ENCODE results near the gene TK2. TPM values are rescaled to one million over a fixed set of nuclear protein-coding genes. Genes with fewer than 3 reads are reported as not detected.
A peak's percentile ranks its signal among the peaks of the same experiment; 100 is the strongest.

Gene TK2
- total RNA-seq, 3 donors from 2014 or later: 14.4 to 29.4 (median 17.8) TPM

DNA sequence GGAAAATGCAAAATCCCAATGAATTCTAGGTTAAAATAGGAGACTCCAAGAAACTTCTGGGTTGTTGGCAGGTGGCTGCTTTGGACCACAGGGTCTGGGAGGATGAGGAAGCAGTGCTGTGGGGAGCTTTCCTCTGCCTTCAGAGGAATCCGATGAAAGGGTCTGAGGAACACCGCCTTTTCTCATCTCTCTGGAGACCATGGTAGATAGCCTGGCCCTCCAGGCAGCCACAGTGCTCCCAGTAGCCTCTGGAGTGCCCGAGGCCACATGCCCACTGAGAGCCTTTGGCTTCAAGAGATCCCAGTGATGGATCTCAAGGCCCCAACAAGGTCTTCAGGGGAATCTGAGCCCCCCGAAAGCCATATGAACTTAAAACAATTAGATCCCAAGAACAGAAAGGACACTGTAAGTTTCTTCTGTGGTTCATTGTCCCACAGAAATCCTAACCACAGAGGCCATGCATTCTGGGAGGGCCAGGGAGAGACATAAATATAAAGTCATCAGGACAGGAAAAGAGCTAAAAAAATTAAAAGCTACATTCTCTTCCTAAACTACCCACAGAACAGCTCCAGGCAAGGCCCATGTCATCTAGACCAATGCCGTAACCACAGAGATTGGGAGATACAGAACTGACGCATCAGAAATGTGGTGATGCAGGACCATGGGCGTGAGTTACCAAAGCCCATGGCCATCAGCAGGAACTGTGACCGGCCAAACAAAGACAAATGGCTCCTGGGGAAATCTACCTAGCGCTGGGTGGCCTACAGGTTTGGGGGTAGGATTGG is 24.3 kb downstream of the TK2 start:
- DNase-seq (no peak), ATAC-seq (no peak)
- H3K4me3 ChIP-seq: no peak overlapping the region
- no peaks in the 10 kb centered on the region for H3K4me1 ChIP-seq (ENCODE audit: low read depth)
- TF ChIP-seq, protein P1, sequence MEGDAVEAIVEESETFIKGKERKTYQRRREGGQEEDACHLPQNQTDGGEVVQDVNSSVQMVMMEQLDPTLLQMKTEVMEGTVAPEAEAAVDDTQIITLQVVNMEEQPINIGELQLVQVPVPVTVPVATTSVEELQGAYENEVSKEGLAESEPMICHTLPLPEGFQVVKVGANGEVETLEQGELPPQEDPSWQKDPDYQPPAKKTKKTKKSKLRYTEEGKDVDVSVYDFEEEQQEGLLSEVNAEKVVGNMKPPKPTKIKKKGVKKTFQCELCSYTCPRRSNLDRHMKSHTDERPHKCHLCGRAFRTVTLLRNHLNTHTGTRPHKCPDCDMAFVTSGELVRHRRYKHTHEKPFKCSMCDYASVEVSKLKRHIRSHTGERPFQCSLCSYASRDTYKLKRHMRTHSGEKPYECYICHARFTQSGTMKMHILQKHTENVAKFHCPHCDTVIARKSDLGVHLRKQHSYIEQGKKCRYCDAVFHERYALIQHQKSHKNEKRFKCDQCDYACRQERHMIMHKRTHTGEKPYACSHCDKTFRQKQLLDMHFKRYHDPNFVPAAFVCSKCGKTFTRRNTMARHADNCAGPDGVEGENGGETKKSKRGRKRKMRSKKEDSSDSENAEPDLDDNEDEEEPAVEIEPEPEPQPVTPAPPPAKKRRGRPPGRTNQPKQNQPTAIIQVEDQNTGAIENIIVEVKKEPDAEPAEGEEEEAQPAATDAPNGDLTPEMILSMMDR (IDR thresholded peaks at IDR 0.05): no peak
- H3K9me3 ChIP-seq: no peaks in the 10 kb centered on the region
- no peaks in the 10 kb centered on the region for H3K36me3 ChIP-seq (ENCODE audit: low read depth)
- intact Hi-C loops (cut with DNase I, micrococcal nuclease): no loop called here

DNA sequence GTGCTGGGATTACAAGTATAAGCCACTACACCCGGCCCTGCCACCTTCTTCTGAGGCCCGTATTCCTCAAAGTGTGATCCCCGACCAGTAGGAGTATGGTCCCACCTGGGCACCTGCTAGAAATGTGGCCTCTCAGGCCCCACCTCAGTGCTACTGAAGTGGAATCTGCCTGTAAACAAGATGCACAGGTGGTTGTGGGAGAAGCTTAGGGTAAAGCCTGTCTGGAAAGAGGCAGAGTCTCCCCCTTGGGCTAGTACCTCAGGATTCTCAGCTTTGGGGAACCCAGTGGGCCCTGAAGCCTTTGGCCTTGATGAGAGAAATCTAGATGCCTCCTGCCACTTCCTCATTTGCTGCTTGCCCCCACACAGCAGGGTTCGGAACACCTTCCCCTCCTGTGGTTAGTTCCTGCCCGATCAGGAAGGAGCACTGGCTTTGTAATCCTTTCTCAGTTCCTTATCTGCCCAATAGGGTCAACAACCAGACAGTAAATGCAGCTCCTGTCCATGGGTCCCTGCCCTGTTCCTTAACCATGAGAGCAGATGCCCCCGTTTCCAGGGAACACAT is 25.2 kb downstream of the TK2 start:
- DNase-seq (peak in 1 of 3 donors; percentile 45), ATAC-seq (peak; percentile 69)
- no peaks in the 10 kb centered on the region for H3K9me3 ChIP-seq
- H3K4me3 ChIP-seq: no peak overlapping the region
- TF ChIP-seq, protein P1 (IDR thresholded peaks at IDR 0.05): no peak
- H3K4me1 ChIP-seq (ENCODE audit: low read depth): no peaks in the 10 kb centered on the region
- intact Hi-C loops (cut with DNase I, micrococcal nuclease): no loop called here
- H3K36me3 ChIP-seq (ENCODE audit: low read depth): no peaks in the 10 kb centered on the region

DNA sequence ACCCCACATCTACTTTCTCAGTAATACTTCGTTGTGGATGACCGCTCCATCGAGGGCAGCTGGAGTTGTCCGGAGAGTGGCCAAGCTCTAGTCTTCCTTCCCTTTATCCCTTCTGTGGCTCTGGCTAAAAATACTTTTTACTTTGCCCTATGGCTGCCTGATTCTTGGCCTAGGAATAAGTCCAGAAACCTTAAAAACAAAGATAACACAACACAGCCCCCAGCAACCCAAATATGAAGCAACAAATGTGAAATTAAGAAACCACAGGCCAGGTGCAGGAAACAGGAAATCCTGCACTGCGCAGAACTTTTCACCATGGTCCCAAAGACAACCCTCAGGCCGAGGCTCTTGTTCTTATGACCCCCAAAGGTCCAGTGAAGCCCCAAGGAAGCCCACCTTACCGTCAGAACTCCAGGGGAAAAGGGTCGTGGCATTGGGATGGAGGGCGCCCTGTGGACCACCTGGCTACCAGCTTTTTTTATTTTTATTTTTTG is 26.0 kb downstream of the TK2 start:
- no peaks in the 10 kb centered on the region for H3K9me3 ChIP-seq
- TF ChIP-seq, protein P1 (IDR thresholded peaks at IDR 0.05): no peak
- ATAC-seq (peak; percentile 47), DNase-seq (no peak)
- H3K4me3 ChIP-seq: no peak overlapping the region
- H3K36me3 ChIP-seq (ENCODE audit: low read depth): no peaks in the 10 kb centered on the region
- intact Hi-C loops (cut with DNase I, micrococcal nuclease): no loop called here
- H3K4me1 ChIP-seq (ENCODE audit: low read depth): no peaks in the 10 kb centered on the region

DNA sequence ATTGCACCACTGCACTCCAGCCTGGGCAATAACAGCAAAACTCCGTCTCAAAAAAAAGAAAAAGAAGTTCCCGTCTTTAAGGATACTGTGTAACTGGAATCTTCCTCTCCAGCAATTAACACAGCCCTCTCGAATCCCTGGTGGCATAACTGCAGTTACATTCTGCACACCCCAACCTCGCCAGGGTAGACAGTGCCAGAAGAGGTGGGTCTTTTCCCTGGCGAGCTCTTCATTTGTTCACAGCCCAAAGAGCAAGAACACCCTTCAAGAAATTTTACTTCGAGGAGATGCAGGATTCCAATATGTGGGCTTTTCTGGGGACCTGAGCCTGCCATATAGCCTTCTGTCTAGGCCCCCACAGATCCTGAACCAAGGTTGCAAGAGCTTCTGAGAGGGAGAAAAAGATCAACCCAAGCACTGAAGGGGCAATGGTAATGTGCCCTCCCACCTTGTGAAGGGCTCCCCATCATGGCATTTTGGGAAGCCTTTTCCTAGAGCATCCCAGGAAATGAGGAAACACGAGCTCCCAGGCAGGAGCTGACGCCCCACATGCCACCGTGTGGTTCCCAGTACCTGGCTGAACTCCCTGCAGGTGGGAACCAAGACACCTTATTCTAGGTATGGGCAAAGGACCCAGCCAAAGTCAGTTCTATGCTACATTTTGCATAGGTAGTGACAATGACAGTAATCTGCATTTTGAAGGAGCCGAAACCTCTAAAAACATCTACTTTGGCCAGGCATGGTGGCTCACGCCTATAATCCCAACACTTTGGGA is 26.9 kb downstream of the TK2 start:
- ATAC-seq: no peak
- intact Hi-C loops (cut with DNase I, micrococcal nuclease): no loop called here
- TF ChIP-seq, protein P1 (IDR thresholded peaks at IDR 0.05): no peak

DNA sequence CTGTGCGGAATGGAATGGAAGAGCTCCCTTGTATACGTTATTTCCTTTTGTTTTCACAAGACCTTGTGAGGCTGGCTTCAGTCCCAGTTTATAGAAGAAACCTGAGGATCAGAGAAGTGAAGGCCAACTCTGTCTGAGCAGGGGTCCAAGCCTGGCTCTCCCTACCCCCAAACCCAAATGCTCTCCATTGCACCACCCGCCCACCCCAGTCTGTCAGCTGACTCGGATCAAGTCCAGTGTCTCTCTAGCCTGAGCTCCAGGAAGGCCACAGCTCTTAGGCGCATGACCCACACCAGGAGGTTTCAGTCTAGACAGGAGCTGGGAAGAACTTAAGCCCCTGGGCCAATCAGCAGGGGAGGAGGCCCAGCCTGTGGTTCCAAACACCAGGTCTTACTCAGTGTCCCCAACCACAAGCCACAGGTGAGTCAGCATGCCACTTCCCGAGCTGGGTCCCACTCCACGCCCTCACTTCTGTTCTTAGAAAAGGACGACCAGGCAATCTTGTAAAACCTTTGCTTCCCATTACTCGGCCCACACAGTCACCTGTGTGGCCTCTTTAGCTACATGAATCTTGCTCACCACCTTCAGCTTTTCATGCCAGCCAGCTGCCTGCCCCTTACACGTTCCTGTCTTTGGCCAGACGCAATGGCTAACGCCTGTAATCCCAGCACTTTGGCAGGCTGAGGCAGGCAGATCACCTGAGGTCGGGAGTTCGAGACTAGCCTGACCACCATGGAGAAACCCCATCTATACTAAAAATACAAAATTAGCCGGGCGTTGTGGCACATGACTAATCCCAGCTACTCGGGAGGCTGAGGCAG is 27.8 kb downstream of the TK2 start:
- DNase-seq: peak; percentile 66 to 88 (median 71)
- no peaks in the 10 kb centered on the region for H3K36me3 ChIP-seq (ENCODE audit: low read depth)
- TF ChIP-seq, protein P1 (IDR thresholded peaks at IDR 0.05): no peak
- H3K4me1 ChIP-seq (ENCODE audit: low read depth): peaks cover 13% of the 10 kb centered on the region
- peak; percentile 68 for ATAC-seq
- H3K4me3 ChIP-seq: no peak overlapping the region
- no peaks in the 10 kb centered on the region for H3K9me3 ChIP-seq
- intact Hi-C loops (cut with DNase I, micrococcal nuclease): no loop called here

More for the DNA sequence above, 26.9 kb downstream of the TK2 start:
- peaks cover 5% of the 10 kb centered on the region for H3K4me1 ChIP-seq (ENCODE audit: low read depth)
- H3K36me3 ChIP-seq (ENCODE audit: low read depth): no peaks in the 10 kb centered on the region
- H3K4me3 ChIP-seq: no peak overlapping the region
- no peak for DNase-seq
- no peaks in the 10 kb centered on the region for H3K9me3 ChIP-seq
